GM19351 (cell line): ENCODE data around the gene PRSS58.

Experiments used
- ATAC-seq: cut with Tn5 transposase; IDR thresholded peaks from one replicate; pipeline ENCODE4 v1.9.1; 2021; ENCODE audit warnings: mild to moderate bottlenecking, moderate library complexity; ENCODE audit not compliant: unreplicated experiment

PRSS58 gene

GRCh38 chr7:142257958-142258357, at the start of gene PRSS58:
Gene PRSS58, minus strand, starts transcription at chr7:142258058. Its CDS starts 351 bp downstream, at chr7:142257707.
- no peak for ATAC-seq

- ATAC-seq = no peak
These were observed 49.5 kb upstream of the PRSS58 start for GRCh38 chr7:142307246-142307900.

- peak; percentile 57 for ATAC-seq
These were observed 45.8 kb upstream of the PRSS58 start for GRCh38 chr7:142303650-142304049.

- peak; percentile 59 for ATAC-seq
These were observed 44.2 kb upstream of the PRSS58 start for GRCh38 chr7:142301923-142302550.

GRCh38 chr7:142301299-142301698, 43.4 kb upstream of the PRSS58 start:
- no peak for ATAC-seq

- ATAC-seq = no peak
These were observed 42.8 kb upstream of the PRSS58 start for GRCh38 chr7:142300689-142301088.

- ATAC-seq = no peak
These were observed 41.5 kb upstream of the PRSS58 start for GRCh38 chr7:142299237-142299781.

- ATAC-seq = no peak
These were observed 40.8 kb upstream of the PRSS58 start for GRCh38 chr7:142298627-142299026.

GRCh38 chr7:142298009-142298408, 40.2 kb upstream of the PRSS58 start:
- no peak for ATAC-seq

GRCh38 chr7:142280263-142280662, 22.4 kb upstream of the PRSS58 start:
- no peak for ATAC-seq

- ATAC-seq = no peak
These were observed 21.7 kb upstream of the PRSS58 start for GRCh38 chr7:142279601-142280000.

- ATAC-seq = no peak
These were observed 17.2 kb upstream of the PRSS58 start for GRCh38 chr7:142275028-142275427.

GRCh38 chr7:142272841-142273240, 15.0 kb upstream of the PRSS58 start:
- ATAC-seq = no peak

GRCh38 chr7:142263598-142264380, 5.9 kb upstream of the PRSS58 start:
- ATAC-seq = no peak

GRCh38 chr7:142250705-142251104, 7.2 kb downstream of the PRSS58 start:
- no peak for ATAC-seq

GRCh38 chr7:142249918-142250317, 7.9 kb downstream of the PRSS58 start:
- no peak for ATAC-seq

GRCh38 chr7:142248166-142249160, 9.4 kb downstream of the PRSS58 start:
- no peak for ATAC-seq

- no peak for ATAC-seq
These were observed 14.0 kb downstream of the PRSS58 start for GRCh38 chr7:142243823-142244222.

- no peak for ATAC-seq
These were observed 17.3 kb downstream of the PRSS58 start for GRCh38 chr7:142240546-142240945.

GRCh38 chr7:142231716-142232115, 26.1 kb downstream of the PRSS58 start:
- peak; percentile 63 for ATAC-seq
